OCI-LY3 (cell line): ENCODE data around the gene MACROD2.

Experiments used
- EZH2phosphoT487 ChIP-seq: fragments of 200-600 bp; shearing (Covaris generic); IDR thresholded peaks from 2 replicates; pipeline ENCODE4 v1.6.1; 2018; ENCODE audit warnings: antibody characterized with exemption, mixed run types, low read depth
- TF ChIP-seq, protein P1 (sequence below): fragments of 200-600, 300-600 bp; sonication (generic); IDR thresholded peaks from 2 replicates; pipeline ENCODE4 v1.5.1; 2014; ENCODE audit warnings: antibody characterized with exemption, low read length, low read depth

DNA sequence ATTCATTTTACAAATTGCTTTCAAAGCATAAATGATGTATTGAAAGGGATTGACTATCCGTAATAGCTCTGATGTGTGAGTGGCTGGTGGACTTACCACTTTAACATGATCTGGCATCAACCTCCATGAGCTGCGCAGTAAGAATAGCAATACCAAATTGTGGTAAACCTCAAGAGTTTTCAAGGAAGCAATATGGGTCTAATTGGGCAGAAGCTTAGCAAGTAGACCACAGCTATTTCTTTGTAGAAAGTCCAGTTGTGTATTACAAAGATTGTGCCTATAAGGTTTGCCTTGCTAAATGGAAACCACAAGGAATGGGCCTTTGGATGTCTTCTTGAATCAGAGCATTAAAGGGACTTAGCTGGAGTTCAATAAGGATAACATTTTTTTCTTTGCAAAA is 1841.3 kb downstream of the MACROD2 start:
- TF ChIP-seq, protein P1, sequence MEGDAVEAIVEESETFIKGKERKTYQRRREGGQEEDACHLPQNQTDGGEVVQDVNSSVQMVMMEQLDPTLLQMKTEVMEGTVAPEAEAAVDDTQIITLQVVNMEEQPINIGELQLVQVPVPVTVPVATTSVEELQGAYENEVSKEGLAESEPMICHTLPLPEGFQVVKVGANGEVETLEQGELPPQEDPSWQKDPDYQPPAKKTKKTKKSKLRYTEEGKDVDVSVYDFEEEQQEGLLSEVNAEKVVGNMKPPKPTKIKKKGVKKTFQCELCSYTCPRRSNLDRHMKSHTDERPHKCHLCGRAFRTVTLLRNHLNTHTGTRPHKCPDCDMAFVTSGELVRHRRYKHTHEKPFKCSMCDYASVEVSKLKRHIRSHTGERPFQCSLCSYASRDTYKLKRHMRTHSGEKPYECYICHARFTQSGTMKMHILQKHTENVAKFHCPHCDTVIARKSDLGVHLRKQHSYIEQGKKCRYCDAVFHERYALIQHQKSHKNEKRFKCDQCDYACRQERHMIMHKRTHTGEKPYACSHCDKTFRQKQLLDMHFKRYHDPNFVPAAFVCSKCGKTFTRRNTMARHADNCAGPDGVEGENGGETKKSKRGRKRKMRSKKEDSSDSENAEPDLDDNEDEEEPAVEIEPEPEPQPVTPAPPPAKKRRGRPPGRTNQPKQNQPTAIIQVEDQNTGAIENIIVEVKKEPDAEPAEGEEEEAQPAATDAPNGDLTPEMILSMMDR, result no peak
- TF ChIP-seq EZH2phosphoT487, result no peak
